Heart right ventricle (tissue), 16 donors: ENCODE data around the gene SEMG1. TPM values are rescaled to one million over a fixed set of nuclear protein-coding genes. Genes with fewer than 3 reads are reported as not detected.

Source experiments
- ATAC-seq, 8 donors: fragments of 200-7000 bp; cut with Tn5 transposase; one replicate each; pipeline ENCODE4 v1.9.1; 2020; ENCODE audit warnings: mild to moderate bottlenecking in 8 of 8, moderate library complexity in 8 of 8, moderate number of reproducible peaks in 1 of 8
- DNase-seq, 2 donors: peaks; one replicate each; pipeline ENCODE4 v3.0.0-alpha.2; 2020
- H3K27ac ChIP-seq, 10 donors: fragments of 200-600 bp; sonication (generic) in 2 of 10; one replicate each; pipeline versions ENCODE4 v1.5.0 to v1.8.0; 2020 to 2022; ENCODE audit warnings: mild to moderate bottlenecking in 3 of 10
- H3K27me3 ChIP-seq, 7 donors: fragments of 200-600 bp; one replicate each; pipeline ENCODE4 v1.8.0; 2021 to 2022; ENCODE audit warnings: mild to moderate bottlenecking in 2 of 7
- H3K36me3 ChIP-seq, 9 donors: fragments of 200-600 bp; sonication (generic) in 1 of 9; one replicate each; pipeline versions ENCODE4 v1.5.0 to v1.8.0; 2020 to 2022; ENCODE audit warnings: mild to moderate bottlenecking in 2 of 9
- H3K4me1 ChIP-seq, 9 donors: fragments of 200-600 bp; sonication (generic) in 1 of 9; one replicate each; pipeline versions ENCODE4 v1.5.0 to v1.8.0; 2020 to 2022; ENCODE audit warnings: mild to moderate bottlenecking in 4 of 9
- H3K4me3 ChIP-seq, 10 donors: fragments of 200-600 bp; sonication (generic) in 2 of 10; one replicate each; pipeline versions ENCODE4 v1.5.0 to v1.8.0; 2020 to 2022; ENCODE audit warnings: mild to moderate bottlenecking in 7 of 10, moderate library complexity in 2 of 10
- H3K9me3 ChIP-seq, 11 donors: fragments of 200-600 bp in 10 of 11; sonication (generic) in 2 of 11; one replicate each; pipeline versions ENCODE4 v1.5.0 to v1.8.0; 2013 to 2022; ENCODE audit warnings: mild to moderate bottlenecking in 2 of 11, control low read depth in 1 of 11, moderate library complexity in 1 of 11
- WGBS, 2 donors: extraction: QIAGEN DNeasy Blood & Tissue Kit; methylation state at CpG; one replicate each; pipeline ENCODE4 v1.1.7; 2013; ENCODE audit warnings: inconsistent platforms in 1 of 2; 5-methylcytosine and 5-hydroxymethylcytosine counted together
- intact Hi-C, 10 donors: fragments of 100-400 bp; cut with DNase I; formaldehyde crosslinking; loops; one replicate each; pipeline versions ENCODE4 v1.11.1 to v1.14.2; 2022
- polyA plus RNA-seq, 2 donors: library from polyadenylated mRNA; stranded (reverse); fragments of 200-250 nt; gene quantifications; one replicate each; pipeline ENCODE4 v1.2.3, GENCODE V29; 2013
- total RNA-seq, 10 donors: library from RNA; stranded (reverse); fragmentation: NEBNext Ultra II Directional in 3 of 10; extraction: Animal tissue kit (Norgen Biotek cat#: 25700) in 3 of 10; gene quantifications; one replicate each; pipeline versions ENCODE4 v1.2.1 to v1.2.4, GENCODE V29; 2021 to 2023
- TF ChIP-seq, protein P1 (sequence below), 9 donors: fragments of 200-600 bp; sonication (generic) in 2 of 9; IDR thresholded peaks; one replicate each; pipeline versions ENCODE4 v1.5.0 to v1.8.0; 2021 to 2022; ENCODE audit warnings: antibody characterized with exemption in 9 of 9, mild to moderate bottlenecking in 5 of 9, moderate library complexity in 1 of 9
- donor health status: Arrhythmogenic right ventricular cardiomyopathy.
- donor health status: ischemic (EF 13 %, LVEDD 7.1; RV severe dilation, severe dysfunction).
- donor health status: healthy with polysubstance abuse.
- donor health status: DM: no; HTN: yes; CAD: no.
- donor health status: DM: no; HTN: no; CAD: no.
- donor health status: ischemic (EF 25% LVEDD 6.9; RV normal size, moderate dysfunction).
- donor health status: ischemic (EF 25% LVEDD 5.7; RV mildly dilated, moderate dysfunction).
- donor health status: healthy.
- donor health status: DM: yes; HTN: yes; CAD: no.
- donor health status: Ischemic cardiomyopathy.
- donor health status: ischemic (EF 35%, LVEDD 5.7; RV mildly dilated, moderate dysfunction).
- donor health status: nonischemic (EF 11% LVEDD 7.7; RV severe dilation, severe dysfunction).
- donor health status: DM: yes; HTN: yes; CAD: no.
- donor health status: PGD.
- donor health status: ischemic (EF 29% LVEDD 5.4; RV normal size, mild dysfunction).
- donor health status: nonischemic (EF 23%, LVEDD 6.1; RV moderate dilation, normal function).

Gene SEMG1
- total and polyA plus RNA-seq, 12 donors = not detected

- Histone ChIP-seq H3K36me3 (no peaks in the 10 kb centered on the region), H3K4me3 (no peak within 1 kb of the TSS), H3K9me3 (no peaks in the 10 kb centered on the region), H3K27ac (no peak within 1 kb of the TSS), H3K4me1 (peaks cover 0 to 3% (median 0%) of the 10 kb centered on the region in 9 donors), H3K27me3 (peaks cover 0 to 42% (median 22%) of the 10 kb centered on the region in 7 donors)
- 94% methylated on average over 4 of the region's 4 CpGs for WGBS, 2 donors
- intact Hi-C loops = no loop called here
- no peak for DNase-seq
- ATAC-seq = no peak
- TF ChIP-seq, protein P1, sequence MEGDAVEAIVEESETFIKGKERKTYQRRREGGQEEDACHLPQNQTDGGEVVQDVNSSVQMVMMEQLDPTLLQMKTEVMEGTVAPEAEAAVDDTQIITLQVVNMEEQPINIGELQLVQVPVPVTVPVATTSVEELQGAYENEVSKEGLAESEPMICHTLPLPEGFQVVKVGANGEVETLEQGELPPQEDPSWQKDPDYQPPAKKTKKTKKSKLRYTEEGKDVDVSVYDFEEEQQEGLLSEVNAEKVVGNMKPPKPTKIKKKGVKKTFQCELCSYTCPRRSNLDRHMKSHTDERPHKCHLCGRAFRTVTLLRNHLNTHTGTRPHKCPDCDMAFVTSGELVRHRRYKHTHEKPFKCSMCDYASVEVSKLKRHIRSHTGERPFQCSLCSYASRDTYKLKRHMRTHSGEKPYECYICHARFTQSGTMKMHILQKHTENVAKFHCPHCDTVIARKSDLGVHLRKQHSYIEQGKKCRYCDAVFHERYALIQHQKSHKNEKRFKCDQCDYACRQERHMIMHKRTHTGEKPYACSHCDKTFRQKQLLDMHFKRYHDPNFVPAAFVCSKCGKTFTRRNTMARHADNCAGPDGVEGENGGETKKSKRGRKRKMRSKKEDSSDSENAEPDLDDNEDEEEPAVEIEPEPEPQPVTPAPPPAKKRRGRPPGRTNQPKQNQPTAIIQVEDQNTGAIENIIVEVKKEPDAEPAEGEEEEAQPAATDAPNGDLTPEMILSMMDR (IDR thresholded peaks at IDR 0.05) = no peak
These were observed 14.2 kb downstream of the SEMG1 start, which contains the start of gene SEMG2 for GRCh38 chr20:45221076-45221475. SEMG2 (plus strand) TSS chr20:45221373; CDS start chr20:45221390, 17 bp downstream.

DNA sequence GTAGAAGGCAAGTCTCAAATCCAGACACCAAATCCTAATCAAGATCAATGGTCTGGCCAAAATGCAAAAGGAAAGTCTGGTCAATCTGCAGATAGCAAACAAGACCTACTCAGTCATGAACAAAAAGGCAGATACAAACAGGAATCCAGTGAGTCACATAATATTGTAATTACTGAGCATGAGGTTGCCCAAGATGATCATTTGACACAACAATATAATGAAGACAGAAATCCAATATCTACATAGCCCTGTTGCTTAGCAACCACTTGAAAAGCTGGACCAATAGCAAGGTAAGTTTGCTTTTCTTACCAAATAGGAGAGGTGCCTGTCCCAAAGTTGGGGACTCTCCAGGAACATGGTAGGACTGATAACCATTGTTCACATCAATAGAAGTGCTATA, 16.3 kb downstream of the SEMG1 start:
- no peak overlapping the region for H3K27ac ChIP-seq
- no peak for DNase-seq
- intact Hi-C loops = no loop called here

GRCh38 chr20:45226287-45226686, 19.5 kb downstream of the SEMG1 start:
- no peaks in the 10 kb centered on the region for H3K4me1 ChIP-seq
- ATAC-seq = no peak
- H3K9me3 ChIP-seq = no peaks in the 10 kb centered on the region
- H3K27ac ChIP-seq = no peak overlapping the region
- TF ChIP-seq, protein P1 (IDR thresholded peaks at IDR 0.05) = no peak
- H3K36me3 ChIP-seq = no peaks in the 10 kb centered on the region
- WGBS, 2 donors = 73 to 93% methylated on average over 1 of the region's 1 CpG
- DNase-seq = no peak
- intact Hi-C loops = no loop called here
- H3K4me3 ChIP-seq = no peak overlapping the region
- H3K27me3 ChIP-seq = peaks cover 0 to 71% (median 46%) of the 10 kb centered on the region in 7 donors

More for the DNA sequence above, 16.3 kb downstream of the SEMG1 start:
- Histone ChIP-seq H3K4me3 (no peak overlapping the region), H3K27me3 (peaks cover 0 to 52% (median 30%) of the 10 kb centered on the region in 7 donors), H3K4me1 (peaks cover 0 to 3% (median 0%) of the 10 kb centered on the region in 9 donors), H3K9me3 (no peaks in the 10 kb centered on the region), H3K36me3 (no peaks in the 10 kb centered on the region)
- no peak for ATAC-seq
- TF ChIP-seq, protein P1 (IDR thresholded peaks at IDR 0.05) = no peak

DNA sequence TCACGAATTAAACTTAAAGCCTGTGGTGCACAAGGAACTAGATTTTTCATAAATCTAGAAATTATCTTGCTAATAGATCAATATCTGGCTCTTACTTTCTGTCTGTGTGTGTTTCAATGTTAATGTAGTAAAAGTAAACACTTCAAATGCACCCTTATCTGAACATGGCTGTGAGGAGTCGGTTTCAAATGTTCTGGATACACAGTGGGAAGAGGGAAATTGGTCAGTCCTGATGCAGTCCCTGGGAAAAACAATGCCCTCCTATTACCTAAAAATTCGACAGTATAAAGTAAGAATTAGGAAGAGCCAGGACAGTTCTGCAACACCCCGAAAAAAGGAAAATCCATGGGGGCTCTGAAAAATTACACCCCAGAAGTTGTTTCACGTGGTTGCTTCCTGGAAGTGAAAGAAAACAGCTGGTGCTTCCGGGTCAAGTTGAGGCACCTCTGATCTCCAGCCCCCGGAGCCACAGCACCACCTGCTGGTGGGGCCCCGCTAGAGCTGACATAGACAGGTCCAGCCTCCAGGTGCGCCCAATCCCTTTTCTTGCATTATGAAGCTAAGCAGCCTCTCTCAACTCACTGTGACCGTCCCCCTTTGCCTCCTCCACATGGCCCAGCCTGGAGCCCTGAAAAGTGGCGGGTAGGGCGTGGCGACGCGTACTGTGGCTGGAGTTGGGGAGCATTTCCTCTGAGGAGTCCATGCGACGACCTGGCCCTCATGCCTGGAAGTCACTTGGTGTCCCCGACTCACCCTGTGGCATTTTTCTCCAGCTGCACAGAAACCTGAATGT, 22.6 kb downstream of the SEMG1 start:
- Histone ChIP-seq H3K27ac (no peak overlapping the region), H3K36me3 (no peaks in the 10 kb centered on the region), H3K9me3 (peaks cover 0 to 9% (median 5%) of the 10 kb centered on the region in 11 donors), H3K4me3 (no peak overlapping the region), H3K27me3 (peaks cover 0 to 53% (median 40%) of the 10 kb centered on the region in 7 donors), H3K4me1 (no peaks in the 10 kb centered on the region)
- TF ChIP-seq, protein P1 (IDR thresholded peaks at IDR 0.05) = peak in 4 of 9 donors; percentile 10 to 52 (median 14)
- 61 to 66% methylated on average over 18 of the region's 18 CpGs for WGBS, 2 donors
- ATAC-seq (no peak), DNase-seq (peak in 1 of 2 donors; percentile 13)
- intact Hi-C loops = no loop called here
